Measurements from ENCODE around the gene KRTAP10-11.
A peak's percentile ranks its signal among the peaks of the same experiment; 100 is the strongest.
"Not testable (repeated sequence)": the region's sequence is repeated elsewhere in the genome, so short reads cannot be mapped to it uniquely, and the experiment has no call there.

The KRTAP10-11 gene, protein sequence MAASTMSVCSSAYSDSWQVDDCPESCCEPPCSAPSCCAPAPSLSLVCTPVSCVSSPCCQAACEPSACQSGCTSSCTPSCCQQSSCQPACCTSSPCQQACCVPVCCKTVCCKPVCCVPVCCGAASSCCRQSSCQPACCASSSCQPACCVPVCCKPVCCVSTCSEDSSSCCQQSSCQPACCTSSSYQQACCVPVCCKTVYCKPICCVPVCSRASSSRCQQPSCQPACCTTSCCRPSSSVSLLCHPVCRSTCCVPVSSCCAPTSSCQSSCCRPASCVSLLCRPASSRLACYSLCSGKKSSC

DNA sequence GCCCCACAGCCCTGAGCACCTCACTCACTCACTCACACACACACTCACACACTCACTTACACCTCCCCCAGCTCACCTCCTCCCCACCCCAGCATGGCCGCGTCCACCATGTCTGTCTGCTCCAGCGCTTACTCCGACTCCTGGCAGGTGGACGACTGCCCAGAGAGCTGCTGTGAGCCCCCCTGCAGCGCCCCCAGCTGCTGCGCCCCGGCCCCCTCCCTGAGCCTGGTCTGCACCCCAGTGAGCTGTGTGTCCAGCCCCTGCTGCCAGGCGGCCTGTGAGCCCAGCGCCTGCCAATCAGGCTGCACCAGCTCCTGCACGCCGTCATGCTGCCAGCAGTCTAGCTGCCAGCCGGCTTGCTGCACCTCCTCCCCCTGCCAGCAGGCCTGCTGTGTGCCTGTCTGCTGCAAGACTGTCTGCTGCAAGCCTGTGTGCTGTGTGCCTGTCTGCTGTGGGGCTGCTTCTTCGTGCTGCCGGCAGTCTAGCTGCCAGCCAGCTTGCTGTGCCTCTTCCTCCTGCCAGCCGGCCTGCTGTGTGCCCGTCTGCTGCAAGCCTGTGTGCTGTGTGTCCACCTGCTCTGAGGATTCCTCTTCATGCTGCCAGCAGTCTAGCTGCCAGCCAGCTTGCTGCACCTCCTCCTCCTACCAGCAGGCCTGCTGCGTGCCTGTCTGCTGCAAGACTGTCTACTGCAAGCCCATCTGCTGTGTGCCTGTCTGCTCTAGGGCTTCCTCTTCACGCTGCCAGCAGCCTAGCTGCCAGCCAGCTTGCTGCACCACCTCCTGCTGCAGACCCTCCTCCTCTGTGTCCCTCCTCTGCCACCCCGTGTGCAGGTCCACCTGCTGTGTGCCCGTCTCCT, at the start of gene KRTAP10-11:
Gene KRTAP10-11 (plus strand): TSS at position 49 of the 856 bp plus-strand sequence. CDS start 45 bp downstream, at position 94.
- peak in 1 of 2 experiments; percentile 24 for DNase-seq

DNA sequence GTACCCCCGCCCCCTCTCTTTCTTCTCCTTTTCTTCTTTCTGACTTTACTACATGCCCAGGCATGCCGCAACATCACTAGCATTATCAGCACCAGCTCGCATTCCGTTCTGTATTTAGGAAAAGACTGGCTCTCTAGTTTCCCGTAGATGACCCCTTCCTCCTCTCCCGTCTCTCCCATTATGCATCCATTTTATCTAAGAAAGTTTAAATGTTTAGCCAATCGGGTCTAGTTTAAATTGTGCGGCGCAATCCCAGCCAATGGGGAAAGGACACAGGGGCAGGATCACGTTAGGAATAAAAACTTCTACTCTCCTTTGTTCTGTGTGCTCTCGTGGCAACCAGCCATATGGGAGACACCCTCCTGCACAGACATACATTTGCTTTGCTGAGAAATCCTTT, 48.2 kb upstream of the KRTAP10-11 start:
- no peak for DNase-seq

DNA sequence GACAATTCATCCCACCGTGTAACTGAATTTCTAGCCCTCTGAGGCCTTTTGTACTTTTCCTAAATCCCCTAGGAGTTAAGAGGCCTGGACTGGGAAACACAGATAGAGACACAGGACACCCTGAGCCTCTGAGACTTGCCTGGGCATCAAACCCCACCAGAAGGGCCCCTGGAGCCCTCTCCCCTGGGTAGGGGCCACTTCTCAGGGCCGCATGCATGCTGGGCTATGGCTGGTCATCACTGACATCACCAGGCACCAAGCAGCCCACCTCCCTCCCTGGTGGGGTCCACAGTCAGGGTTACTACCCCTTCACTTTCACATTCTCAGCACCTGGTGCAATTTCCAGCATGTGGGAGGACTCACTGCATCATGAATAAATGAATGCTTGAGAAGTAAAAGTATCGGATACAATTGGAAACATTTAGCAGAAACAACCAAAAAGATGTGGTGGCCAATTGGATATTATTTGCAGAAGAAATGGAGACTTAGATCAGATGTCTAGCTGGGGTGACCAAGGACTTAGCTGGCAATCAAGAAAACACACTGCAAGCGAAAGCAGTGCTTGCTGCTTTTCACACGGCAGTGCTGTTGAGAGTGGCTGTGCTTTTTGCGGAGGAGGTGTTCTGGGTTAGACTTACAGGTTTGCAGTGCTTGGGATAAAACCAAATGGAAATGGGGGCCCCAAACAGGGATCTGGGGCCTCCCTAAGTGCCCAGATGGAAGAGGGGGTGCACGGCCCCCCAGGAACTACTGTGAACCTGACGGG, 46.8 kb upstream of the KRTAP10-11 start:
- DNase-seq = no peak

DNA sequence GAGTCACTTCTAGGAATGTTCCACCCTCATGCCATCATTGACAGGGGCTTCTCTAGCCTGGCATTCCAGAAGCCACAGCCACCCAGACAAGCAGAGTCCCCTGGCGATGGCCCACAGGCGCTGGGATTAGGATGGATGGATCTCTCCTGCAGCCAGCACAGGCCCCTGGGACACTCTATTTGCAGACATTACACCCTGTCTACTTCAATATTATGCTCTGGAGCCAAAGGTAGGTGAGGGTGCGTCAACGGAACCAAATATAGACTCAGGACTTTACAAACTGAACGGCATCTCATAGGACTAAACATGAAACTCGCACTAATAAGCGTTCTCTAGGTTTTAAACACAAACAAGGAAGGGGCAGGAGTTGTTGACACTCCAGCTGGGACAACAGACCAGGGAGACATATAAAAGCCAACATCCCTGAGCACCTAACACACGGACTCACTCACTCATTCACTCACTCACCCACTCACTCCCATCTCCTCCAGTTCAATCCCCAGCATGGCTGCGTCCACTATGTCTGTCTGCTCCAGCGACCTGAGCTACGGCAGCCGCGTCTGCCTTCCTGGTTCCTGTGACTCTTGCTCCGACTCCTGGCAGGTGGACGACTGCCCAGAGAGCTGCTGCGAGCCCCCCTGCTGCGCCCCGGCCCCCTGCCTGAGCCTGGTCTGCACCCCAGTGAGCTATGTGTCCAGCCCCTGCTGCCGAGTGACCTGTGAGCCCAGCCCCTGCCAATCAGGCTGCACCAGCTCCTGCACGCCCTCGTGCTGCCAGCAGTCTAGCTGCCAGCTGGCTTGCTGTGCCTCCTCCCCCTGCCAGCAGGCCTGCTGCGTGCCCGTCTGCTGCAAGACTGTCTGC, 45.9 kb upstream of the KRTAP10-11 start, which contains the start of gene KRTAP10-7:
Gene KRTAP10-7 (plus strand): TSS at position 480 of the 861 bp plus-strand sequence. CDS start 25 bp downstream, at position 505.
- not testable (repeated sequence) for DNase-seq

DNA sequence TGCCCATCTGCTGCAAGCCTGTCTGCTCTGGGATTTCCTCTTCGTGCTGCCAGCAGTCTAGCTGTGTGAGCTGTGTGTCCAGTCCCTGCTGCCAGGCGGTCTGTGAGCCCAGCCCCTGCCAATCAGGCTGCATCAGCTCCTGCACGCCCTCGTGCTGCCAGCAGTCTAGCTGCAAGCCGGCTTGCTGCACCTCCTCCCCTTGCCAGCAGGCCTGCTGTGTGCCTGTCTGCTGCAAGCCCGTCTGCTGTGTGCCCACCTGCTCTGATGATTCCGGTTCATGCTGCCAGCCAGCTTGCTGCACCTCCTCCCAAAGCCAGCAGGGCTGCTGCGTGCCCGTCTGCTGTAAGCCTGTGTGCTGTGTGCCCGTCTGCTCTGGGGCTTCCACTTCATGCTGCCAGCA, 45.1 kb upstream of the KRTAP10-11 start:
- peak in 1 of 2 experiments; percentile 57 for DNase-seq

DNA sequence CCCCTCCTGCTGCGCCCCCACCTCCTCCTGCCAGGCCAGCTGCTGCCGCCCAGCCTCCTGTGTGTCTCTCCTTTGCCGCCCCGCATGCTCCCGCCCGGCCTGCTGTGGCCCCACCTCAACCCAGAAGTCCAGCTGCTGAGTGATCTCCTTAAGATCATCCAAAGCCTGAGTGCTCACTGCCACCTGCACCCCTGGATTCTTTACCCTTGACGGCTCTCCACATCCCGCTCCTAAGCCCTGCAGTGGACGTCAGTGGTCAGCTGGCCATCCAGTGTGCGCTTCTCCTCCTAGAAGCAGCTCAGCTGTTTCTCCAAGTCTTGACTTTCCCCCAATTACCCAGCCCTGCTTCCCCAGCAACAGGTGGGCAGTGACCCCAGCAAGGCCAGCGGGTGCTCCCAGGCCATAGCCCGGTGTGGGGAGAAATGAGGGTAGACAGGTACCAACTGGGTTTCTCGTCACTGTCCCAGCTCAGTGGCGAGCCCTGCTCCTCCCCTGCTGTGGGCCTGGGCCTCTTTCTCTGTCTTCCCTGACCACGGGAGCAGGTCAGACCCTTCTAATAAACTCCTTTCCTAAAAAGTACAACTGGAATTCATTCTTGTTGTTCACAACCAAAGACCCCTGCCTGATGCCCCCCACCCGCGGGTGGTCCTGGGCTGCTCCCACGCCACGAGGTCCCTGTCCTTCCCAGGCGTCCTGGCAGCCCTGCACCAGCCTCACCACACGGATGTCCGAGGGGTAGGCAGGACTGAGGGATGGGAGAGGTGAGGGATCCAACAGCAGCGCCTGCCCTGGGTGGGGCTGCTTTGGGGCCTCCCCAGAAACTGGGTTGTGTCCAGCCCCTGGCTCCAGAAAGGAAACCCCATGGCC, 44.4 kb upstream of the KRTAP10-11 start:
- DNase-seq = peak; percentile 60 to 83

DNA sequence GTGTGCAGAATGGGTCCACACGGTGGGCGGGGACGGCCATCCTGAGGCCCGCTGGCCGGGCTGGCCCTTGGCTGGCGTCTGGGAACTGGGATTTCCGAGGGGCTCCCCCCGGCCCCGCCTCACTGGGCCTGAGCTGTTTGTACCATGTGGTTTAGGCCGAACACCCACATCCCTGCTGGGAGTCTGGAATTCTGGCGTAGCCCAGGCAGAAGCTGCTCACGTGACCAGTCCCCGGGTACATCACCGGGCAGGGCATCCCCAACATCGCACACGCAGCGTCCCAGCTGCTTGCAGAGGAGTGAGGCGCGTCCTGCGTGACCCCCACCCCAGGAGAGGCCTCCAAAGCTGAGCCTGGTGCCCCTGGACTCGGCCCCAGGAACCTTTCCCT, 43.8 kb upstream of the KRTAP10-11 start:
- DNase-seq = no peak

DNA sequence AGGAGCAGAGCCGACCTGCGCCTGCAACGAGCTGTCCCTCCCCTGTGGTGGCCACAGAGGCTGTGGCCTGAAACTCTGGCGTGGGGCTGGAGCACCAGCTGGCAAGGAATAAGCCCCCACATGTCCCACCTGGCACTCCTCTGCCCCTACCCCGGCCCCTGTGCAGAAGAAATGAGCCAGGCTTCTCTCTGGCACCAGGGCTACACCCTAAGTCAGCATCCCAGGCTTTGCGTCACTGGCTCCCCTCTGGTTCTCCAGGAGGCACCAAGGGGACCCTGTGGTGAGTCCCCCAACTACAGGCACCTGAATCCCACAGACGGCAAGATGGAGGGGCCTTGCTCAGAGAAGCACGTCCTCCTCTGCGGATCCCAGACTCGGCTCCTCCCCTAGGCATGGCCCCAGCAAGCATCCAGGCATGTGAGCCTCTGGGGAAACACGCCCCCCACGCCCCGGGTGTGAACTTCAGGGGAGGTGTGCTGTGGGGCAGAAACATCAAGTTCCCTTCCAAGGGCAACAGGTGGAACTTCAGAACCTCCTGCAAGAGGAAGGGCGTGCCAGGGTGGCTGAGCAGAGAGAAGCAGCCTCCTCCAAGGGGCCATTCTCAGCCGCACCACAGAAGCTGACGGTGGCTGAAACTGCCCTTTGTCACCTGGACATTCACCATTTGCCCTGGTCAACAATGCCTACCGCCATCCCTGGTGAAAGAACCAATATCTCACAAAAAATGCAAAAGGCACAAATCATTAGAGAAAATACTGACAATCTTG, 42.9 kb upstream of the KRTAP10-11 start:
- DNase-seq = no peak

DNA sequence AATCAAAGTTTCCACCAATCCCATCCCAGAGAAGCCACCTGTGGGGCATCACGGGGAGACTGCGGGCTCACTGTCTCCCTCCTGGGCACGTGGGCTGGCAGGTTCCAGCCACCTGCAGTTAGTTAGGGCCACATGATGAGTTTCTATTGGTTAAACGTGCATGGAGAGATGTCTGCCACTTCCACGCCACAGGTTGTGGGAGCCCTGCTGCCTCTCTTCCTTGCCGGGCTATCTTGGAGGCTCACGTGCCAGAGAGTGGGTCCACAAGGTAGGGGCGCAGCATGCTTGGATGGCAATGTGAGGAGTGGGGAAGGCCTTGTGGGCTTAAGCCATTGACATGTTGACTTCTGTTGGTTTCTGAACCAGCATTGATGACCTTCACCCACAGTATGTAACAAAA, 42.3 kb upstream of the KRTAP10-11 start:
- DNase-seq = no peak

DNA sequence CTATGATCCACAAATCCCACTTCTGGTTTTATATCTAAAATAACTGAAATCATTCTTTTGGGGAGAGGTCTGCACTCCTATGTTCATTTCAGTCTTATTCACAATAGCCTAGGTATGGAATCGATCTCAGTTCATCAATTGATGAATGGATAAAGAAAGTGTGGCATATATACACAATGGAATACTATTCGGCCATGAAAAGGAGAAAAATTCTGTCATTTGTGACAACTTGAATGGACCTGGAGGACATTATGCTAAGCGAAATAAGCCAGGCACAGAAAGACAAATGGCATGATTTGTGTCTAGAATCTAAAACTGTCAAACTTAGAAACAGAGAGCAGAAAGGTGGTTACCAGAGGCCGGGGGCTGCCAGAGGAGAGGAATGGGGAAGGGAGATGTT, 39.7 kb upstream of the KRTAP10-11 start:
- DNase-seq = no peak

DNA sequence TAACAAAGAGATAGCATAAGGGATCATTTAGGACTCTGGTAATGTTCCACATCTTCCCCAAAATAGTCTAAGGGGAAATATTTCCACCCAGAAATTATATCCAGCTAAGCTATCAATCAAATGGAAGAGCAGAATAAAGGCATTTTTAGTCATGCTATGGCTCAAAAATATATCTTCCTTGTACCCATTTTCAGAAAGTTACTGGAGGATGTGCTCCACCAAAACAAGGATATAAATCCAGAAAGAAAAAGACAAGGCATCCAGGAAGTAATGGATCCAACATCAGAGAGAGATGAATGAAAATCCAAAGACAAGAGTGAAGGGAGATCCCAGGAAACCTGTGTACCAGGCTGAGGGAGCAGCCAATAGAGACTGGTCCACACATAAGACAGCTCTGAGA, 37.0 kb upstream of the KRTAP10-11 start:
- no peak for DNase-seq

DNA sequence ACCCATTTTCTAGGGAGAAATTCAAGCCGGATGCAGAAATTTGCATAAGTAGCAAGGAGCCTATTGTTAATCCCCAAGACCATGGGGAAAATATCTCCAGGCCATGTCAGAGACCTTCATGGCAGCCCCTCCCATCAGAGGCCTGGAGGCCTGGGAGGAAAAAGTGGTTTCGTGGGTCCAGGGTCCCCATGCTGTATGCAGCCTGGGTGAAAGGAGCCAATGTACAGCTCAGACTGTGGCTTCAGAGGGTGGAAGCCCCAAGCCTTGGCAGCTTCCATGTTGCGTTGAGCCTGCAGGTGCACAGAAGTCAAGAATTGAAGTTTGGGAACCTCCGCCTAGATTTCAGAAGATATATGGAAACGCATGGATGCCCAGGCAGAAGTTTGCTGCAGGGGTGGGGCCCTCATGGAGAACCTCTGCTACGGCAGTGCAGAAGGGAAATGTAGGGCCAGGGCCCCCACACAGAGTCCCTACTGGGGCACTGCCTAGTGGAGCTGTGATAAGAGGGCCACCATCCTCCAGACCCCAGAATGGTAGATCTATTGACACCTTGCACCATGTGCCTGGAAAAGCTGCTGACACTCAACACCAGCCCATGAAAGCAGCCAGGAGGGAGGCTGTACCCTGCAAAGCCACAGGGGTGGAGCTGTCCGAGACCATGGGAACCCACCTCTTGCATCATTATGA, 35.9 kb upstream of the KRTAP10-11 start:
- not testable (repeated sequence) for DNase-seq

DNA sequence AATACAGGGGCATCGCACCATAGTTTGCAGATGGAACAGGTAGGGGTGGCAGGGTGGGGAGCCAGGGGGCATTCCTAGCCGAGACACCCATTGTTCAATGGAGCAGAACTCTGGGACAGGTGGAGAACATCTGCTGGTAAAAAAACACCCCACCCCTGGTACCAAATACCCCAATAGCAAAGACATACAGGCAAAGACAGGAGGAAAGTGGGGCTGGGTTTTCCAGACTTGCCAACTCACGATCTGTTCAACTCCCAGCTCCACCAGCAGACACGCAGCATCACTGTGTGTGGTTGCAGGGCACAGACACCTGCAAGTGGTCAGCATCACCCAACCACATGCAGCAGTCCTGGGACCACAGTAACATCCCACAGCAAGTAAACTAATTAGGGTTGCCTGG, 34.7 kb upstream of the KRTAP10-11 start:
- no peak for DNase-seq

DNA sequence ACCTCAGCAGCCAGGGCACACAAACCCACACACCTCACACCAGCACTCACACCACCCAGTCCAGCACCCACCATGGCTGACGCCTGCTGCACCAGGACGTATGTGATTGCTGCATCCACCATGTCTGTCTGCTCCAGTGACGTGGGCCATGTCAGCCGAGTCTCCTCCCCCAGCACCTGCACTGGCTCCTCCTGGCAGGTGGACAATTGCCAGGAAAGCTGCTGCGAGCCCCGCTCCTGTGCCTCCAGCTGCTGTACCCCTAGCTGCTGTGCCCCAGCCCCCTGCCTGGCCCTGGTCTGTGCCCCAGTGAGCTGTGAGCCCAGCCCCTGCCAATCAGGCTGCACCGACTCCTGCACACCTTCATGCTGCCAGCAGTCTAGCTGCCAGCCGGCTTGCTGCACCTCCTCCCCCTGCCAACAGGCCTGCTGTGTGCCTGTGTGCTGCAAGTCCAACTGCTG, 34.2 kb upstream of the KRTAP10-11 start, which contains the start of gene KRTAP10-8:
Gene KRTAP10-8 (plus strand): TSS at position 51 of the 458 bp plus-strand sequence. CDS start 22 bp downstream, at position 73.
- no peak for DNase-seq

DNA sequence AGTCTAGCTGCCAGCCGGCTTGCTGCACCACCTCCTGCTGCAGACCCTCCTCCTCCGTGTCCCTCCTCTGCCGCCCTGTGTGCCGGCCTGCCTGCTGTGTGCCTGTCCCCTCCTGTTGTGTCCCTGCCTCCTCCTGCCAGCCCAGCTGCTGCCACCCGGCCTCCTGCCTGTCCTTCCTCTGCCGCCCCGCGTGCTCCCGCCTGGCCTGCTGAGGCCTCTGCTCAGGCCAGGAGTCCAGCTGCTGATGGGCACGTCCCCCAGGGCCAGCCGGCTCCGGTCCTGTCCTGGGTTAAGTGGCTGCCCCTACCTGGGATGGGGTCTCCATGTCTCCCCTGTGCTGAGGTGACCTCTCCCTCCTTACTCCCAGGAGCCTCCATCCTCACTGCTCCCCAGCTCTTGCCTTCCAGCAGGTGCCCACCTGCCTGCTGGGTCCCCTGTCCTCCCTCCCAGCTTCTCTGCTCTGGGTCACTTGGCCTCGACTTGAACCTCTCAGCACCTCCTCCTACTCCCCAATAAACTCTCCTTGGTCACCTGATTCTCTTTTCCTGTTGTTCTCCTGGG, 33.5 kb upstream of the KRTAP10-11 start:
- no peak for DNase-seq

DNA sequence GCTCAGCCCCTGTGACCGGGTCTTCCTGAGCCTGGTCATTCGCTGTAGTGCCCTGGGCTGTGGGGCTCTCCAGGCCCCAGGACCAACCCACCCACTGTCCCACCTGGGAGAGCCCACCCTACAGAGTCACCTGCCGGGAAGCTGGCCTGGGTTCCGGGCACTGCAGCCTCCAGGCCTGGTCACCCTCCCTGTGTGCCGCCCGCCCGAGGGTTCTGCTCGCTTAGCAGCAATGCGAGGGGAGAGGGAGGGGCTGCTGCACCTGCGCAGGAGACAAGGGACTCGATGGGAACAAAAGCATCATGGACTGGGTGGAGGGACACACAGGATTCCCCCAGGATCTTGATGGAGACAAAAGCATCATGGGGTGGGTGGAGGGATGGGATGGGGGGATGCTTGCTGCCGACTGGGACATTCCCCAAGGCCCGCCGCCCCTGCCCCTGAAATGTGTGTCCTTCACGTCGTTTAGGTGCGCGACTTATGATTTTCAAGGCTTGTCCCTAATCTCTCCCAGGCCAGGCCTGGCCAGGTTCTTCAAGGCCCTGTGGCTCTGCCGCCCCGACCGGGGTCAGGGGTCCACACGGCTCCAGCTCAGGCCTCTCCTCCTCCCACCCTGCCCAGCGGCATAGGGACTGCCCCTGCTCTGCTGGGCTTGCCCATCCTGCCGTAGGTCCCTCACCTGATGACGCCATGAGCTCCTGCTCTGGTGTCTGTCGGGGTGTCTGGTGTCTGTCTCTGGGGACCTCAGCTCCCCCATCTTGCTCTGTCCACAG, 32.6 kb upstream of the KRTAP10-11 start:
- DNase-seq = no peak

DNA sequence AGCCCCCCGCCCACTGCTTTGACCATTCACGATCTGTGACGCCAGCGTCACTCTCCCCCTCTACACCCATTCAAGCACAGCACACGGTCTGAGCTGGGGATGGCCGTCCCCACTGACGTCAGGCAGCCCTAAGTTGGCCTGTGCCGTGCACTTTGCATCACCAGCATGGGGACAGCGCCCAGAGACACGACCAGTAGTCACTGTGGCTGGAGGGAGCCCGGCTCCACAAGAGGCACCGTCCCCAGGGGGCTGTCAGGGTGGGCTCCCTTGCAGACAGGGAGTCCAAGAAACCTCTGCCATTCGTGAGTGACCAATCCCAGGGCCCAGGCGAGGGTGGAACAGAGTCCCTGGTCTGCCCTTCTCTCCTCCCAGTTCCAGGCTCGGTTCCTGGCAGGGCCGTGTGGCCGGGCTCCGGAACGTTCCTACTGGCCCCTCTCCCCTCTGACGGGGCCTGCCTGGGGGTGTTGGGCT, 32.0 kb upstream of the KRTAP10-11 start:
- DNase-seq = no peak

DNA sequence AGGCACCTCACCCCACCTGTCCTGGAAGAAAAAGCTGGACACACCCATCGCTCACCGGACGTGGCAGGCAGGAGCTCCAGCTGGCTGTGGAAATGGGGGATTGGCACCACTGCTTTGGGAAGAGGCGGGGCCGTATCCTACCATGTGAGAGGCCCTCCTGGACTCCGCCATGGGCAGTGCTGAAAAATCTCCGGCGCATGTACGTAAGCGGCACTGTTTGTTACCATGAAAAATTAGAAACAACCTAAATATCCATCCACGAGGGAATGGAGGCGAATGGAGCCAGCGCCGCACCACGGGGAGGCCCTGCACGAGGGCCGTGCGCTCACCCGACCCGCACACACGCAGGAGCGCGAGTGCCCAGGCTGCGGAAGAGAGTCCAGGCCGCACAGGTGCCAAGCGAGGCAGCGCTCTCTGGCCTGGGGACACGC, 31.2 kb upstream of the KRTAP10-11 start:
- no peak for DNase-seq
